ENCODE results near the gene KIF26A.
"Not testable (repeated sequence)": the region's sequence is repeated elsewhere in the genome, so short reads cannot be mapped to it uniquely, and the experiment has no call there.

KIF26A gene

GRCh38 chr14:104144911-104145825 is 6.8 kb downstream of the KIF26A start:
- peak; percentile 56 for DNase-seq

- peak; percentile 45 for DNase-seq
Measured at GRCh38 chr14:104145826-104146601, 7.6 kb downstream of the KIF26A start.

- peak; percentile 55 for DNase-seq
Measured at GRCh38 chr14:104146651-104147345, 8.4 kb downstream of the KIF26A start.

DNA sequence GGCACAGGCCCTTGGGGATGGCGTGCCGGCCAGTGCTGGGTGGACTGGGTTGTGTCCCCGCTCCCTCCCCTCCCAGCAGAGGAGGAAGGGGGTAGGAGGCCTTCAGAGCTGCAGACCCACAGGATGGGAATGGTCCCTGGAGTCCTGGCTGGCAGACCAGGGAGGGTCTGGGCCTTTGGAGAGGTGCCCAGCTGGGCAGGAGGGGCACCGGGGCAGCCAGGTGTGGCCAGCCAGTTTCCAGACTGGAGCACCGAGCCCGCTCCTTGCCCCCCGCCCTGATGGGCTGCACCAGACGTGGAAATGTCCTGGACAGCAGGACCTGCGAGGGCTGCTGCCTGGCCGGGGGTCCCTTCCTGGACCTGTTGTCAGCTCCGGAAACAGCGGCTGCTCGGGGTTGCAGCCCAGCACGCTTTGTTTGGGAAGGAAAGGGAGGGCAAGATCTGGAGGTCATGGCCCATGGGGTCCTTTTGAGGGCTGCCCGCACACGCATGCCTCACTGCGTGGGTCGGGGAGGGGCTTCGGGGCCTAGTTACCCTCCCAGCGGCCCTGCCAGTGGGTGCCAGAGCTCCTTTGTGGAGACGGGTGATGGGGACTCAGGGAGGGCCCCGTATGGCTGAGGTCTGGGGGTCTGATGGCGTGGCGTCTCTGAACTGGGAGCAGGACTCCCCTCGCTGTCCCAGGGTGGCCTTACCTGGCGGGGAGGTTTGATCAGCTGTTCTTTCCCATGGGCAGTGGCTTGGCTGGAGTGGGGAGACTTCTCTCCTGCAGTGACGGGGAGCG is 9.1 kb downstream of the KIF26A start:
- DNase-seq = no peak

- no peak for DNase-seq
Measured at GRCh38 chr14:104148433-104149277, 10.3 kb downstream of the KIF26A start.

DNA sequence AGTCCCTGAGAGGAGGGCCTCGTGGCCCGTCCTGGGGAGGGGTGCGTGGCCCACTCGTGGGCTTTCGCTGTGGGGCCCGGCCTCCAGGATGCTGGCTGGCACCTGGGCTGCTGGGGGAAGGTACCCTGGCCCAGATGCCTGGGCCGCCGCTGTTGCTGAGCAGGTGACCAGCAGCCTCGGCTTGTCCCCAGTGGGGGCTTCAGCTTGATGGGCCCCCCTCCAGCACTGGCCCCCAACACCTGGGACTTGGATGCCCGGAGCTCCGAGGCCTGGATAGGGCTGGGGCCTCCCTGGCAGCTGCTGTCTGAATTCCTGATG is 10.8 kb downstream of the KIF26A start:
- no peak for DNase-seq

- DNase-seq = no peak
Measured at GRCh38 chr14:104149617-104150135, 11.3 kb downstream of the KIF26A start.

DNA sequence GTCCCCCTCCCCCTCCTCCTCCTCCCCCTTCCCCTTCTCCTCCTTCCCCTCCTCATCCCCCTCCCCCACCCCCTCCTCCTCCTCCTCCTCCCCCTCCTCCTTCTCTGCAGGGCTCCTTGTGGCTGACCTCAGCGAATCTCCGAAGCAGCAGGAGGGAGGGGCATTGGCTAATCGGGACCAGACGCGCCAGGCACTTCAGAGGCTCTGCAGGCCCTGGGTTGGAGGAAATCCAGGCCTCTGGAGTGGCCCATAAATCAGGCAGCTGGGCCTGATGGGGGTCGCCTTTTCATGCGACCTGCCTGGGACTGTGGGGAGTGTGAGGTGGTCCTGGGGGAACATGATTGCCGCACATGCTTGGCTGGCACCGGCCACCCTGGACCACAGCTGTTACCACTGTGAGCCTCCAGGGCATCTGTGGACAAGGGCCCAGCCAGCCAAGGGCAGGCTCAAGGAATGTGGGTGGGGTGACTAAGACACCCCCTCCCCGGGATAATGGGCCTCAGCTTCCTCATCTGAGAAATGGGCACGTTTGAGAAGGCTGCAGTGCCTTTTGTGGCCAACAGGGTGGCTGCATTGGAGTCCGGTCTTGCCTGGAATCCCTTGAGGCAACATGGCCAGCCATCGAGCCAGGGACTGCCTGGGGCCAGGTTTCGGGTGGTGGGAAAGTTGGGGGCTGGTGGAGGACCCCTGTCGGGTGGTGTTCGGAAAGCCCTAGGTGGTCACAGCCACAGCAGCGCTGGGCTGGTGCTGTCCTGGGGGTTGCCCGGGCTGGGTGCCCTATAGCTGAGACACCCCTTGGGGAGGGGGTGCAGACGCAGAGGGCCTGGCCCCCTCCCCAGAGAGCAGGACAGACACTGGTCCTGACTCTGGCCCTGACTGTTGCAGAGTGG is 12.0 kb downstream of the KIF26A start:
- no peak for DNase-seq

GRCh38 chr14:104151026-104151381 is 12.6 kb downstream of the KIF26A start:
- DNase-seq = no peak

GRCh38 chr14:104151566-104152245 is 13.3 kb downstream of the KIF26A start:
- no peak for DNase-seq

DNA sequence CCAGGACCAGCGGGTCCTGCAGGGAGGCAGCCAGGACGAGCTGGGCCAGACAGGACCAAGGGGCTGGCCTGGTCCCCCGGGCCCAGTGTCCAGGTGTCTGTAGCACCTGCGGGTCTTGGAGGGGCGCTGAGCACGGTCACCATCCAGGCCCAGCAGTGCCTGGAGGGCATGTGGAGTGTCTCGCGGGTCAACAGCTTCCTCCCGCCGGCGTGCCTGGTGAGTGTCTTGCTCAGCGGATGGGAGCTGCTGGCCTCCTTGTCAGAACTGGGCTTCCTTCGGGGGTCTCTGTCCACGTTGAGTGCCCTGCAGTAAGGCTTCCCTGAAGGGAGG is 13.8 kb downstream of the KIF26A start:
- DNase-seq = no peak

GRCh38 chr14:104152686-104153393 is 14.5 kb downstream of the KIF26A start:
- no peak for DNase-seq

DNA sequence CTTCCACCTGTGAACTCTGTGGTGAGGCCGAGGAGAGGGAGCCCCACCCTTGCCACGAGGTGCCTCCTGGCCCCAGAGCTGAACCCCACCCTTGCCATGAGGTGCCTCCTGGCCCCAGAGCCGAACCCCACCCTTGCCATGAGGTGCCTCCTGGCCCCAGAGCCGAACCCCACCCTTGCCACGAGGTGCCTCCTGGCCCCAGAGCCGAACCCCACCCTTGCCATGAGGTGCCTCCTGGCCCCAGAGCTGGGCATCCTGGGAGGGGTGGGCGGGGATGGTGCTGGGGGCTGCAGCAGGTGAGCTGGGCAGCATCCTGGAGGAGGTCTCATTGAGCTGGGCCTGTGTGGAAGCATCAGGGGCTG is 15.0 kb downstream of the KIF26A start:
- DNase-seq = not testable (repeated sequence)

GRCh38 chr14:104154246-104154645 is 15.9 kb downstream of the KIF26A start:
- no peak for DNase-seq

DNA sequence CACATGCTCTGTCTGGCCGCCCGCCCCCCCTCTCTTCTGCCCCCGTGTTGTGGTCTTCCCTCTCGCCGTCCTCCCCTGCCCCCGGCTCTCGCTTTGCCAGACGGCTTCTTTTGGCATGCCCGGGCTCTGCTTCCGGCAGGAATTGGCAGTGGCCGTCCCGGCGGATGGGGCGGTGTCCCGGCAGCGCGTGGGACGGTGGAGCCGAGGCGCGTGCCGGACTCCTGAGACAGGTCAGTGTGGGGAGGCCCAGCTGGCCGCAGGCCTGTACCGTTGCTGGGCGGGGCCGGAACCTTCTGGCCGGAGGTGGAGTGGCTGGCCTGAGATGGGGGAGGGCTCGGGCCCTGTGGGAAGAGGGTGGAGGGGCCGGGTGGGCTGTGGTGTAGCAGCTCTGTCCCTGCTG is 17.1 kb downstream of the KIF26A start:
- DNase-seq = no peak

GRCh38 chr14:104156142-104156541 is 17.8 kb downstream of the KIF26A start:
- DNase-seq = no peak

GRCh38 chr14:104157016-104157928 is 18.9 kb downstream of the KIF26A start:
- DNase-seq = no peak
